SIG-M5 treated with dmso at 0.1 percent for 504 hours (cell line): ENCODE results near the gene CNPY3.

Source experiments
- DNase-seq: peaks from one replicate; lab custom pipeline; 2025; ENCODE audit not compliant: unreplicated experiment; lab: John Stamatoyannopoulos, UW

CNPY3 gene

DNA sequence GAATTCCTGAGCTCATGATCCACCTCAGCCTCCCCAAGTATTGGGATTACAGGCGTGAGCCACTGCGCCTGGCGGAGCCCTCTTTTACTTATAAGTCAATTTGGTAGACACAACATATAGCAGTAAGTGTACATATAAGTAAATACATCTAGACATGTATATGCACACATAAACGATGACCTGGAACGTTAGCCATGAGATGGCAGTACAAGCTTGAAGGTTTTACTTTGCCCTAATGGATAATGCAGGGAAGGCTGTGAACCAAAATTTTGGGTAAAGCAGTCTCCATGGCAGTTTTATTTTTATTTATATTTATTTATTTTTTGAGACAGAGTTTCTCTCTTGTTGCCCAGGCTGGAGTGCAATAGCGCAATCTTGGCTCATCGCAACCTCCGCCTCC, 28.8 kb downstream of the CNPY3 start:
- no peak for DNase-seq

- no peak for DNase-seq
Observed at GRCh38 chr6:42959917-42960242, 30.6 kb downstream of the CNPY3 start.

DNA sequence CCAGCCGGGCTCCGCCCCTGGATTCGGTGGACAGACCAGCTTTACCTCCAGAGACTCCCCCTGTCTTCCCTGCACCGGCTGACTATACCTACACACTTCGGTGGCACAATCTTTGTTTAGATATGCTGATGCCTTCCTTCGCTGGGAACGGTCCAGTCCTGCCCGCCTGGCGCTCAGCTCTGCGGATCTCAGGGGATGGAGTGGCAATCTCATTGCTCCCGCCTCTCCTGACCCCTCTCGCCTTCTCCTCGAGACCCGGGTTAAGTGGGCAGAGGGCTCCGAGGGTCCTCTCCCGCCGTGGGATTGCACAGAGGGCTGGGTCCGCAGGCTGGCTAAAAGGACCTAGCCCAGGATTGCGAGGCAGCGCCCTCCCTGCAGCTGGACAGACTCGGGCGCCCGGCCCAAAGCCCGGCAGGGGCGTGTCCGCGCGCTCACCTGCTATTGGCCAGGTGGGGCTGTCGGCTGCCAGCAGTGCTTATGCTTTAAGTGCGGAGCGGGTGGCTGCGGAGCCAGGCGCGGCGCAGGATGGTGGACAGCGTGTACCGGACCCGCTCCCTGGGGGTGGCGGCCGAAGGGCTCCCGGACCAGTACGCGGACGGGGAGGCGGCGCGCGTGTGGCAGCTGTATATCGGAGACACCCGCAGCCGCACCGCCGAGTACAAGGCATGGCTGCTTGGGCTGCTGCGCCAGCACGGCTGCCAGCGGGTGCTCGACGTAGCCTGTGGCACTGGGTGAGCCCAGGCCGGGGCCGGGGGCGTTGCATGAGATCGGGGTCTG, 31.2 kb downstream of the CNPY3 start, which contains the start of gene GNMT:
TSS of gene GNMT (plus strand) at position 512 of the 777 bp plus-strand sequence. CDS start at position 526, 14 bp downstream.
- no peak for DNase-seq

GRCh38 chr6:42961020-42961470, 31.8 kb downstream of the CNPY3 start:
- no peak for DNase-seq

DNA sequence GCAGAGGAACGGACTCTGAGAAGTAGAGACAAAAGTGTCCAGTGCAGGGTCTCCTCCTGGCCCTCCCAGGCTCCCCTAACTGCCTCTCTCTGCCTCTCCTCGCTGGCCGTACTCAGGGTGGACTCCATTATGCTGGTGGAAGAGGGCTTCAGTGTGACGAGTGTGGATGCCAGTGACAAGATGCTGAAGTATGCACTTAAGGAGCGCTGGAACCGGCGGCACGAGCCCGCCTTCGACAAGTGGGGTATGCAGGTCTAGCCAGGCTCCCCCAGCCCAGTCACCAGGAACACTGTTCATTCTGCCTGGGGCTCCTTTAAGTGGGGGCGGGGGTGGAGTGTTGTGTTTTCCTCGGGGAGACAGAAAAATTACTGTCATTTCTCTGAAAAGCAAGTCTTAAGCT, 32.8 kb downstream of the CNPY3 start:
- DNase-seq, result no peak

GRCh38 chr6:42962502-42963178, 33.4 kb downstream of the CNPY3 start:
- DNase-seq, result no peak

GRCh38 chr6:42963179-42963854, 34.0 kb downstream of the CNPY3 start:
- no peak for DNase-seq

- DNase-seq, result peak; percentile 46
Observed at GRCh38 chr6:42963855-42964605, 34.8 kb downstream of the CNPY3 start.

- no peak for DNase-seq
Observed at GRCh38 chr6:42966571-42966970, 37.3 kb downstream of the CNPY3 start.

DNA sequence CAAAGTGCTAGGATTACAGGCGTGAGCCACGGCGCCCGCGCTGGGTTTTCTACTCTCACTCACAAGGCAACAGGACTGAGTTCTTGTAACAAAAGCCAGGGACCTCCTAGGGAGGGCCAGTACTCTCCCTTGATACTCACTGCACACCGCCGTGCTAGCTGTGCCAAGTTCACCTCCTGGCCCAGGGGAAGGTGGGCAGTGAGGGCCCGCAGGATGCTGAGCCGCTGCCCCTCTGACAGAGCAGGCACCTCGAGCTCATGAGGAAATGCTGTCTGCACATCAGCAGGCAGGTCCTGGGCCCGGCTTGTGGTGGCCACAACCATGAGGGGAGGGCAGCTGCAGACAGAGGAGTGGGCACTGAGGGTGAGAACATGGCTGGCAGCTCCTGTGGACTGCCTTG, 37.9 kb downstream of the CNPY3 start:
- DNase-seq, result no peak

DNA sequence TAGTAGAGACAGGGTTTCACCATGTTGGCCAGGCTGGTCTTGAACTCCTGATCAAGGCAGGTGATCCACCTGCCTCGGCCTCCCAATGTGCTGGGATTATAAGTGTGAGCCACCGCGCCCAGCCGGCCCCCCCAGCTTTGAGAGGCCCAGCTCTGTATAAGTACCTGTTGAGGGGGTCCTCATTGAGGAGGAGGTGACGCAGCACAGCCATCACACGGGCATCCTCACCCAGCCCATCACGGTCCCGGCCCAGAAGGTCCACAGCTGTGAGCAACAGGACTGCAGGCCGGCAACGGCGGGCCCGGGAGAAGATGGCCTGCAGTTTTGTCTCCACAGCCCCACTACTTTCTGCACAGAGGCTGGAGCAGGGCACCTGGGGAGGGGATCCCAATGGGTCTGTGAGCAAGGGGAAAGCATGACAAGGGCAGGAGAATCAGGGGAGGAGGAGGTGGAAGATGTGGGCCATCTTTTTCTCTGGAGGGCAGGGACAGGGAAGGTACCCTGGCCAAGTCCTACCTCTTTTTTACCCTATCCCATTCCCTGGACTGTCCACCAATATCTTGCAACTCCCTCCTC, 38.9 kb downstream of the CNPY3 start:
- DNase-seq, result no peak

GRCh38 chr6:42968783-42969182, 39.5 kb downstream of the CNPY3 start:
- DNase-seq, result no peak

- no peak for DNase-seq
Observed at GRCh38 chr6:42969431-42969830, 40.2 kb downstream of the CNPY3 start.

DNA sequence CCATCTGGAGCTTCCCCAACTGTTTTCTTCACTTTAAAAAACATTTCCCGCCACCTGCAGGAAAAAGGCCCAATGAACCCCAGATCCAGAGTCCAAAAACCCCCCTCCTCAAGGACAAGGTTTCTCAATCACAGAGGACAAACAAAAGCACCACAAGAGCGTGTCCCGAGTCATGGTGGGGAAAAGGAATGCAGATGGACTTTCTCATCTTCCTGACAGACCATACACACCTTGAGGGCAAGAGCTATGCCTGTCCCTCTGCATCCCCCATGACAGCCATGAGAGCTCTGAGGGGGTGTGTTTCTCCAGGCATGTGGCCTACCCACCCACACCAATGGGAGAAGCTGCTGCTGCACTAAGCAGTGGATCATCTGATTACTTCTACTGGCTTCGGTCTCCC, 40.7 kb downstream of the CNPY3 start:
- DNase-seq, result no peak

- DNase-seq, result no peak
Observed at GRCh38 chr6:42970871-42971612, 41.8 kb downstream of the CNPY3 start.

DNA sequence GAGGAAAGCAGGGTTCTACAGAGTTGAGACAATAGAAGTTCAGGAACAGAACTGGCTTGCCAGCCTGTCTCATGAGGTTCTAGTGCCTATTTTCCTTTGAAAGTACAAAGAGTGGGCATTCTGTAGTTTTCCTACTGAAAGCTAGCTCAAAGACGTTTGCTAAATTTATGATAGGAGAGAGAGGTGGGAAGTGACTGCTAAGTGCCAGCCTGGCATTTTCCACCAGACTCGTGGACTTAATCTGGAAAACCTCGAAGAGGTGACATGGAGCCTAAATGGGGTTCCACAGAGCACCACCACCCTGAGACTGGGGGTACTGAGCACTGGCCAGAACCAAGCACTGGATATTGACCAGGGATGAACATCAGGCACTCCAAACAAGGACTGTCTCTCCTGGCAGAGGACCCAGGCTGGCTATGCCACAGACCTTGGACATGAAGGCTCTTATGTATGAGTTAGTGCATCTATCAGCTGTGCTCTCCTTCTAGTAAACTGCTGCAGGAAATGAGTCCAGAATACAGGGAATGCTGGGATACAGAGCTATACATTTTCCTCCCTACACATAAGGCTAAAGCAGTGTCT, 42.6 kb downstream of the CNPY3 start:
- DNase-seq, result no peak

DNA sequence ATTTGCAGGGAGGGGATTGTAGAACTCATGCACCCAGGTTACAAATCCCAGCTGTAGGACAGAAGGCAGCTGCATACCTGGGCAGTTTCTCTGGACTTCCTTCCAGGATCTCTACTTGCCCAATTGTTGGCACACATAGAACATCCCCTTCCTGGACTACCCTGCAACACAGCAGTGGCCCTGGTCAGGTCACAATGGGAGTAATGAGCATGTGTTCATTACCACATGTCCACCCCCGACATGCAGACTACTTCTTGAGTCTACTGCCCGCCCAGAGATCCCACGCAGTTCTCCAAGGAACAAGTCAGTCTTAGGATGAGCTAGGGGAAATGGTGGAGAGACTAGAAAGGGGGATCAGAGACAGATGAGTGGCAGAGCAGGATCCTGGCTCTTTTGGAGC, 44.6 kb downstream of the CNPY3 start:
- DNase-seq, result no peak

DNA sequence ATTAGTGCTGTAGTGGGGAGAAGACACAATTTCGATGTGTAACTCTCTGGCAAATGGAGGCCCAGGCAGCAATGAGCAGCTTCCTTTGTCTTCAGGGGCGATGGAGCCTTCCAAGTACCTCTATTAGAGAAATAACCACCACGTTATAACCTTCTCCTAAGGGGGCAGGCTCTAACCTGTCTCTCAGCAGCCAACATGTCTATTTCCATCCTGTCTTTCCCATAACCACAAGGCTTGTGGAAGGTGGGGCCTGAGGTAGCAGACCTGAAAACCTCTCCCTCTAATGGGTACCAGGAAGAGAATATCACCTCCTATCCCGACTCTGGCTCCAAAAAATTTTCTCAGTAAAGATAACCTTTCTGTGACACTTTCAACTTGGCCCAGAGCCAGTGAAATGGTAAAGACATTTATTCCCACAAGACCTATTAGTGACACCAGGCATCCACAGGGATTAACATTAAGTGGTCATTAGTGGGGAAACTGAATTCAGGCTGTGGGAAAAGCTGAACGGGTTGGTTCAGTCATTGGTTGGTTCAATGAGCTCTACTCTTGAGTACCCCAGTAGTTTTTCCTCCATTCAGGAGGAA, 45.7 kb downstream of the CNPY3 start:
- DNase-seq, result no peak

DNA sequence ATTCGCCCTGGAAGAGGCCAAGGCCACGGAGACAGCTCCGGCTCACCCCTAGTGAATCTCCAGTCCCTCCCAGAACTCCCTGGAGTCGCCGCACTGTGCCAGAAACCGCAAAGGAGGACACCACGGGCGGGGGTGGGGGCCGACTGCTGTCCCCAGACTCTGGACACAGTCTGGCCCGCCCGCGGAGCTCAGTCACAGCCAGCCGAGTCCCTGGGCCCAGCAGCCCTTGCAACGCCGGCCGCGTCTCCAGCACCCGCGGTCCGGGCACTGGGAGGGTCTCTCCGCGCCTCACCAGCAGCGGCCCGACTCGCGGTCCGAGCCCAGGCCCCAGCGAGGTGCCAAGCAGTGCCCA, 49.2 kb downstream of the CNPY3 start:
- no peak for DNase-seq
